Body of pancreas (tissue), 4 donors: ENCODE results near the gene TMEM256.

Experiments
- CTCF ChIP-seq, 7 experiments: fragments of 450-650 bp in 4 of 7; fragments of 200-600 bp in 3 of 7; sonication (generic) in 3 of 7; IDR thresholded peaks; one replicate each; pipeline ENCODE4 v1.5.1; 2016 to 2019; ENCODE audit warnings: antibody characterized with exemption in 7 of 7
- POLR2A ChIP-seq, 3 donors: fragments of 450-650 bp; IDR thresholded peaks; one replicate each; pipeline ENCODE4 v1.6.1; 2016; ENCODE audit warnings: antibody characterized with exemption in 3 of 3, mild to moderate bottlenecking in 2 of 3

GRCh38 chr17:7361906-7362305 is 42.0 kb downstream of the TMEM256 start:
- TF ChIP-seq CTCF (IDR thresholded peaks at IDR 0.05) = no peak
- TF ChIP-seq POLR2A (IDR thresholded peaks at IDR 0.05) = no peak
